Activated T-helper 1 cell treated with anti-CD3 and anti-CD28 coated beads, Interleukin-2, amount 50 U/mL, for 16 hours (primary cell): Measurements from ENCODE around the gene LANCL1.
A peak's percentile ranks its signal among the peaks of the same experiment; 100 is the strongest.

Source experiments
- DNase-seq, 2 donors: peaks; one replicate each; pipeline ENCODE4 v3.0.0-alpha.2; 2020; ENCODE audit warnings: low read depth in 1 of 2, low spot score in 1 of 2

The LANCL1 gene

GRCh38 chr2:210476194-210477128 is at the start of gene LANCL1:
LANCL1 (minus strand) TSS chr2:210476759; CDS start chr2:210476396, 363 bp downstream.
- DNase-seq, result peak; percentile 50 to 65

- DNase-seq, result no peak
Observed at GRCh38 chr2:210524533-210524932, 48.0 kb upstream of the LANCL1 start.

- no peak for DNase-seq
Observed at GRCh38 chr2:210523650-210524289, 47.2 kb upstream of the LANCL1 start.

GRCh38 chr2:210522399-210522798 is 45.8 kb upstream of the LANCL1 start:
- no peak for DNase-seq

GRCh38 chr2:210519594-210519993 is 43.0 kb upstream of the LANCL1 start:
- no peak for DNase-seq

GRCh38 chr2:210517264-210517663 is 40.7 kb upstream of the LANCL1 start:
- no peak for DNase-seq

GRCh38 chr2:210515911-210516310 is 39.4 kb upstream of the LANCL1 start:
- DNase-seq, result no peak

- DNase-seq, result no peak
Observed at GRCh38 chr2:210503725-210504191, 27.2 kb upstream of the LANCL1 start.

GRCh38 chr2:210503001-210503623 is 26.6 kb upstream of the LANCL1 start:
- no peak for DNase-seq

GRCh38 chr2:210496512-210496911 is 20.0 kb upstream of the LANCL1 start:
- DNase-seq, result no peak

- no peak for DNase-seq
Observed at GRCh38 chr2:210493528-210493927, 17.0 kb upstream of the LANCL1 start.

- DNase-seq, result no peak
Observed at GRCh38 chr2:210481601-210482175, 5.1 kb upstream of the LANCL1 start.

GRCh38 chr2:210480764-210481163 is 4.2 kb upstream of the LANCL1 start:
- no peak for DNase-seq

- DNase-seq, result no peak
Observed at GRCh38 chr2:210480079-210480478, 3.5 kb upstream of the LANCL1 start.

- DNase-seq, result no peak
Observed at GRCh38 chr2:210478661-210479060, 2.1 kb upstream of the LANCL1 start.

GRCh38 chr2:210477496-210477895 is 937 bp upstream of the LANCL1 start:
- DNase-seq, result no peak

- no peak for DNase-seq
Observed at GRCh38 chr2:210475706-210476105, 853 bp downstream of the LANCL1 start.

GRCh38 chr2:210474776-210475175 is 1.8 kb downstream of the LANCL1 start:
- no peak for DNase-seq

GRCh38 chr2:210461401-210461800 is 15.2 kb downstream of the LANCL1 start:
- DNase-seq, result no peak

GRCh38 chr2:210460322-210461227 is 16.0 kb downstream of the LANCL1 start:
- no peak for DNase-seq
